ENCODE data around the gene GTPBP3.

GRCh38 chr19:17380426-17381138 lies 43.2 kb downstream of the GTPBP3 start:
- TF ChIP-seq, protein P1, sequence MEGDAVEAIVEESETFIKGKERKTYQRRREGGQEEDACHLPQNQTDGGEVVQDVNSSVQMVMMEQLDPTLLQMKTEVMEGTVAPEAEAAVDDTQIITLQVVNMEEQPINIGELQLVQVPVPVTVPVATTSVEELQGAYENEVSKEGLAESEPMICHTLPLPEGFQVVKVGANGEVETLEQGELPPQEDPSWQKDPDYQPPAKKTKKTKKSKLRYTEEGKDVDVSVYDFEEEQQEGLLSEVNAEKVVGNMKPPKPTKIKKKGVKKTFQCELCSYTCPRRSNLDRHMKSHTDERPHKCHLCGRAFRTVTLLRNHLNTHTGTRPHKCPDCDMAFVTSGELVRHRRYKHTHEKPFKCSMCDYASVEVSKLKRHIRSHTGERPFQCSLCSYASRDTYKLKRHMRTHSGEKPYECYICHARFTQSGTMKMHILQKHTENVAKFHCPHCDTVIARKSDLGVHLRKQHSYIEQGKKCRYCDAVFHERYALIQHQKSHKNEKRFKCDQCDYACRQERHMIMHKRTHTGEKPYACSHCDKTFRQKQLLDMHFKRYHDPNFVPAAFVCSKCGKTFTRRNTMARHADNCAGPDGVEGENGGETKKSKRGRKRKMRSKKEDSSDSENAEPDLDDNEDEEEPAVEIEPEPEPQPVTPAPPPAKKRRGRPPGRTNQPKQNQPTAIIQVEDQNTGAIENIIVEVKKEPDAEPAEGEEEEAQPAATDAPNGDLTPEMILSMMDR (IDR thresholded peaks at IDR 0.05; ENCODE audit: borderline replicate concordance, extremely low read depth, low read length, poor library complexity, severe bottlenecking) = no peak
- TF ChIP-seq EZH2 (IDR thresholded peaks at IDR 0.05; ENCODE audit: borderline replicate concordance, low read depth, low read length, severe bottlenecking) = no peak

All from DND-41 (cell line).